Mesendoderm (in vitro differentiated cells): Measurements from ENCODE around the gene DUSP8.
"Not testable (repeated sequence)": the region's sequence is repeated elsewhere in the genome, so short reads cannot be mapped to it uniquely, and the experiment has no call there.

Experiments used
- DNase-seq: peaks from one replicate; pipeline ENCODE4 v3.0.0; 2013
- H2AK5ac ChIP-seq: 2 replicates; pipeline ENCODE4 v1.6.1; 2013; ENCODE audit warnings: low read length, inconsistent platforms
- H2BK120ac ChIP-seq: 2 replicates; pipeline ENCODE4 v1.6.1; 2013; ENCODE audit warnings: low read depth, mild to moderate bottlenecking, low read length, moderate library complexity, mixed read lengths
- H2BK15ac ChIP-seq: replicated peaks from 2 replicates; pipeline ENCODE4 v1.6.1; 2013; ENCODE audit warnings: low read depth, mild to moderate bottlenecking, moderate library complexity
- H2BK5ac ChIP-seq: 2 replicates; pipeline ENCODE4 v1.6.1; 2013; ENCODE audit warnings: low read length, inconsistent platforms
- H3K18ac ChIP-seq: 2 replicates; pipeline ENCODE4 v1.6.1; 2013; ENCODE audit warnings: mild to moderate bottlenecking, low read length, mixed read lengths
- H3K23ac ChIP-seq: one replicate; pipeline ENCODE4 v1.6.1; 2013; ENCODE audit warnings: low read length
- H3K27ac ChIP-seq: 2 replicates; pipeline ENCODE4 v1.5.1; 2013; ENCODE audit warnings: low read depth, mild to moderate bottlenecking, inconsistent platforms, low read length, moderate library complexity
- H3K27me3 ChIP-seq: 2 replicates; pipeline ENCODE4 v1.6.1; 2013; ENCODE audit warnings: low read length, control low read depth, mild to moderate bottlenecking, inconsistent platforms; ENCODE audit not compliant: insufficient read depth, poor library complexity
- H3K36me3 ChIP-seq: 2 replicates; pipeline ENCODE4 v1.6.1; 2013; ENCODE audit warnings: low read length, inconsistent platforms; ENCODE audit not compliant: control insufficient read depth, insufficient read depth
- H3K4ac ChIP-seq: one replicate; pipeline ENCODE4 v1.6.1; 2013; ENCODE audit warnings: low read depth, mild to moderate bottlenecking, low read length, moderate library complexity
- H3K4me1 ChIP-seq: 2 replicates; pipeline ENCODE4 v1.6.1; 2013; ENCODE audit warnings: low read depth, low read length, inconsistent platforms; ENCODE audit not compliant: control insufficient read depth
- H3K4me2 ChIP-seq: 2 replicates; pipeline ENCODE4 v1.6.1; 2013; ENCODE audit warnings: low read length
- H3K4me3 ChIP-seq: 2 replicates; pipeline ENCODE4 v1.5.1; 2013; ENCODE audit warnings: mild to moderate bottlenecking, low read length
- H3K56ac ChIP-seq: one replicate; pipeline ENCODE4 v1.6.1; 2013; ENCODE audit warnings: low read length
- H3K79me1 ChIP-seq: 2 replicates; pipeline ENCODE4 v1.6.1; 2013; ENCODE audit warnings: low read length, inconsistent platforms
- H3K79me2 ChIP-seq: 2 replicates; pipeline ENCODE4 v1.6.1; 2013; ENCODE audit warnings: mild to moderate bottlenecking, low read length; ENCODE audit not compliant: control insufficient read depth, insufficient read depth
- H3K9ac ChIP-seq: 2 replicates; pipeline ENCODE4 v1.6.1; 2013; ENCODE audit warnings: low read length, inconsistent platforms
- H4K5ac ChIP-seq: one replicate; pipeline ENCODE4 v1.6.1; 2013; ENCODE audit warnings: low read length
- H4K8ac ChIP-seq: one replicate; pipeline ENCODE4 v1.6.1; 2013; ENCODE audit warnings: low read depth, mild to moderate bottlenecking, control low read depth, low read length, moderate library complexity
- WGBS: extraction: QIAGEN DNeasy Blood & Tissue Kit; methylation state at CpG from one replicate; pipeline ENCODE4 v1.1.7; 2013; ENCODE audit warnings: low lambda C conversion rate, missing lambda C conversion rate; ENCODE audit not compliant: insufficient coverage; ENCODE audit errors: extremely low coverage; 5-methylcytosine and 5-hydroxymethylcytosine counted together

The DUSP8 gene

GRCh38 chr11:1595994-1596575, 24.0 kb upstream of the DUSP8 start:
- no CpG with 5 or more reads among the region's 11 CpGs for WGBS
- H4K5ac ChIP-seq, H2AK5ac ChIP-seq, H3K18ac ChIP-seq, H3K9ac ChIP-seq, H3K27me3 ChIP-seq, DNase-seq, H3K23ac ChIP-seq, H3K4ac ChIP-seq, H2BK5ac ChIP-seq, H2BK15ac ChIP-seq, H4K8ac ChIP-seq, H3K56ac ChIP-seq, H3K79me2 ChIP-seq, H3K79me1 ChIP-seq, H3K4me1 ChIP-seq, H3K36me3 ChIP-seq, H3K27ac ChIP-seq, H2BK120ac ChIP-seq, H3K4me2 ChIP-seq, H3K4me3 ChIP-seq: not testable (repeated sequence)

GRCh38 chr11:1592628-1593027, 20.6 kb upstream of the DUSP8 start:
- no peak overlapping the region for H3K27ac ChIP-seq
- no peaks in the 10 kb centered on the region for H3K4me1 ChIP-seq
- no peak overlapping the region for H3K18ac ChIP-seq
- no peak overlapping the region for H3K4ac ChIP-seq
- no peak overlapping the region for H3K4me3 ChIP-seq
- no peak overlapping the region for H4K8ac ChIP-seq
- H2AK5ac ChIP-seq = no peak overlapping the region
- no peaks in the 10 kb centered on the region for H3K79me2 ChIP-seq
- H3K36me3 ChIP-seq = no peaks in the 10 kb centered on the region
- no peak overlapping the region for H2BK5ac ChIP-seq
- DNase-seq = no peak
- H3K23ac ChIP-seq = no peak overlapping the region
- H3K9ac ChIP-seq = no peak overlapping the region
- no peak overlapping the region for H3K56ac ChIP-seq
- H2BK15ac ChIP-seq = no peak overlapping the region
- no peaks in the 10 kb centered on the region for H3K79me1 ChIP-seq
- H4K5ac ChIP-seq = no peak overlapping the region
- no CpG with 5 or more reads among the region's 9 CpGs for WGBS
- no peak overlapping the region for H2BK120ac ChIP-seq
- H3K27me3 ChIP-seq = no peaks in the 10 kb centered on the region
- H3K4me2 ChIP-seq = no peak overlapping the region

- WGBS = no CpG with 5 or more reads among the region's 6 CpGs
- Histone ChIP-seq H4K8ac (no peak overlapping the region), H2BK5ac (no peak overlapping the region), H2AK5ac (no peak overlapping the region), H3K4me3 (no peak overlapping the region), H3K79me2 (no peaks in the 10 kb centered on the region), H3K9ac (no peak overlapping the region), H3K4me2 (no peak overlapping the region), H3K23ac (no peak overlapping the region), H2BK120ac (no peak overlapping the region), H2BK15ac (no peak overlapping the region), H3K79me1 (no peaks in the 10 kb centered on the region), H3K4ac (no peak overlapping the region), H3K27ac (no peak overlapping the region), H4K5ac (no peak overlapping the region), H3K56ac (no peak overlapping the region), H3K27me3 (no peaks in the 10 kb centered on the region), H3K4me1 (no peaks in the 10 kb centered on the region), H3K36me3 (no peaks in the 10 kb centered on the region), H3K18ac (no peak overlapping the region)
- DNase-seq = no peak
These were observed 17.9 kb upstream of the DUSP8 start for GRCh38 chr11:1589996-1590395.

GRCh38 chr11:1589191-1589963, 17.3 kb upstream of the DUSP8 start:
- DNase-seq, H3K9ac ChIP-seq, H3K4me2 ChIP-seq, H3K4me3 ChIP-seq, H2AK5ac ChIP-seq, H2BK15ac ChIP-seq, H3K4me1 ChIP-seq, H3K4ac ChIP-seq, H2BK120ac ChIP-seq, H2BK5ac ChIP-seq, H4K8ac ChIP-seq, H3K36me3 ChIP-seq, H3K79me1 ChIP-seq, H3K56ac ChIP-seq, H3K27ac ChIP-seq, H3K23ac ChIP-seq, H3K79me2 ChIP-seq, H3K18ac ChIP-seq, H4K5ac ChIP-seq, H3K27me3 ChIP-seq: not testable (repeated sequence)
- no CpG with 5 or more reads among the region's 10 CpGs for whole genome bisulfite sequencing

- no peak for DNase-seq
These were observed 14.6 kb upstream of the DUSP8 start for GRCh38 chr11:1586699-1587098.

More at GRCh38 chr11:1586699-1587098, 14.6 kb upstream of the DUSP8 start:
- Histone ChIP-seq H3K23ac (no peak overlapping the region), H3K27ac (no peak overlapping the region), H3K79me1 (no peaks in the 10 kb centered on the region), H3K9ac (no peak overlapping the region), H2BK15ac (no peak overlapping the region), H3K79me2 (no peaks in the 10 kb centered on the region), H3K27me3 (no peaks in the 10 kb centered on the region), H3K4me2 (no peak overlapping the region), H3K4me1 (no peaks in the 10 kb centered on the region), H2BK120ac (no peak overlapping the region), H3K56ac (no peak overlapping the region), H3K4me3 (no peak overlapping the region), H3K36me3 (no peaks in the 10 kb centered on the region), H4K8ac (no peak overlapping the region), H4K5ac (no peak overlapping the region), H2AK5ac (no peak overlapping the region), H3K4ac (no peak overlapping the region), H2BK5ac (no peak overlapping the region), H3K18ac (no peak overlapping the region)
- no CpG with 5 or more reads among the region's 2 CpGs for WGBS
